Iris pigment epithelial cell (primary cell): ENCODE measurements around the gene PHOSPHO1.

Experiments
- DNase-seq: peaks from one replicate; pipeline ENCODE4 v3.0.0-alpha.2; 2011; ENCODE audit warnings: low read depth

Gene PHOSPHO1

DNA sequence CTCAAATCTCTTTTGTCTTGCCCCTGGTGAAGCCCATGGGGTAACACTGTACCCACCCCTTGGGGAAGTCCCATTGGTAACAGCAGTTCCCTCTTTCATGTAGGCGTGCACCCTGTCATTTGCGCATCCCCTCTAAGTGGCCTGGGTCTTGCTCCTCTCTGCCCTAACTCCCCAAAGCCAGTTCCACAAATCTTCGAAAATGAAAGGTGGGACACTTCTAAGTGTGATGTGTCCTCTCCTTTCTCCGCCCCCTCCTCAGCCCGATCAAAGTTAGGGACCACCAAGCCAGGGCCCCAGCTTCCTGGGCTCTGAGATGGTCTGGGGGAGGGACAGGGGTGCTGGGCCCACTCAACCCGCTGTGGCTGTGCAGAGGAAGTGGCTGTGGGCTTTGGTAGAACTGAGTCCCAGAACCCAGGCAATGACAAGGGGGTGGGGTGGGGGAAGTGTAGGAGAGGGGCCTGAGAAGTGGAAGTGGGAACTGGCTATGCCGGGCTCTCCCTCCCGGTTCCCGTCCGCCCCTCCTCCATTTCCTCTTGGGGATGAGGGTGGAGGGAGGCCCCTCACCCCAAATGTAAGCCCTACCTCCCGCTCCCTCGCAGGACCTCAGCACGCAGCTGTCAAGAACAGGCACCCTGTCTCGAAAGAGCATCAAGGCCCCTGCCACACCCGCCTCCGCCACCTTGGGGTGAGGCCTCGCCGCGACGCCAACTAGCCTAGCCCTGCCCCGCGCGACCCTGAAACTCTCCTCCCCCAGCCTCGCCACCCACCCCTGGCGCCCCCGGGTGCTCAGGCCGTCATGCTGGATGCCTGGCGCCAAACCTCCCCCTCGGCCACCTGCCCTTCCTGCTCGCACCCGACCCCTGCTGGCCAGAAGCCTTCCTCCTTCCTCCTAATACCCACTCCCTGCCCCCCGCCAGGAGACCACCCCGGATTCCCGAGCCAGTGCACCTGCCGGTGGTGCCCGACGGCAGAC is 11.4 kb downstream of the PHOSPHO1 start:
- DNase-seq = no peak

DNA sequence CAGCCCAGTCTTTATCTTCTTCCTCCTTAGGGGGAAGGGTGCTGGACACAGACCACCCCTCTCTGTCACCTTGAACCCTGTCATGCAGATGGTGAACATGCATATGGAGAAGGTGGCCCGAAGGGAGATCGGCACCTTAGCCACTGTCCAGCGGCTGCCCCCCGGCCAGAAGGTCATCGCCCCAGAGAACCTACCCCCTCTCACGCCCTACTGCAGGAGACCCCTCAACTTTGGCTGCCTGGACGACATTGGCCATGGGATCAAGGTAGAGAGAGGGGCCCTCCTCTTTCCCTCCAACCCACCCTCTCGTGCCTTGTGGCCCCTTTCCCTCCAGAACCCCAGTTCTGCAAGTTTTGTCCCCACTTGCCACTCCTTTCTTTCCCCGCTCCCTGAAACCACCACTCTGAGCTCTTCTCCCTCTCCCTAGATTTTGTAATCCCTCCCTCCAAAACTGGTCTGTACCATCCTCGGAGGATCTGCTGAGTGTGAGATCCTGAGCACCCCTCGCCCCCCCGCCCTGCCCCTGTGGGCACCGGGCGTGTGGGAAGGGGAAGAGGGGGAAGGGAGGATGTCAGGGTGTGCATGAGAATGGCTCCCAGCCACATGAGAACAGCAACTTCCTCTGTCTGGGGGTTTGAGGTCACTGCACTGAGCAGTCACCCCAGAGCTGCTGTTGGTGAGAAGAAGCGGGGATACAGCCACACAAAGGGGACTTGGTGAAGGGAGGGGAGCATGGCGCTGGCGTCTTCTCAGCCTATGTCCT is 12.8 kb downstream of the PHOSPHO1 start:
- DNase-seq = no peak

DNA sequence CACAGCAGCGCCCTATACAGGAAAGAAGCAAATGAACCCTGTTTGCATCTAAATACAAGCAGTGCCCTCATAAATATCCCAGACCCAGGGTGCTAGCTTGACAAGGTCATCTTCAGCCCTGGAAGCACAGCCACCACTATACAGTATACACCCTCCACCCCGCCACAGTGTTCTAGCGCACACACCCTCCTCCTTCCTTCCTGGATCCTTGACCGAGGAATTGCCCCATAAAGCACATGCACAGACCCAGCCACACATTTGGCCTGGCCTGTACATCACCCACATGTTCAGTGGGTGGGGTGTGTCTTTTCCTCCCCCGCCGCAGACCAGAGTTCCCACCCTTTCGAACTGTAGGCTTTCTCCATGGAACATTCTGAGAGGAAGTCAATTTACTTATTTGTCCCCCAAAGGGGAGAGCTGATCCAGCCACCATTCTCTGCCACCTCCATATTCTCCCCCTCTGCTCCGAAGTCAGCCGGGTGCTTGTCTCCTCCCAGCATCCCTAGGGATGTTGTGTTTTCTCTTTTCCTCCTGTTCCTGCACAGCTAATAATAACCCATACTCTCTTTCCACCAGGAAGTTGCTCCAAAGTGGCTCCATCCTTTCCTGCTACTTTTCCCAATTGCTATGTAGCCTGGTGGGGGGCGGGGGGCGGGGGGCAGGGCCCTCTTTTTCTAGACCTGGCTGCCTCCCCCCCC is 13.5 kb downstream of the PHOSPHO1 start:
- DNase-seq = no peak

DNA sequence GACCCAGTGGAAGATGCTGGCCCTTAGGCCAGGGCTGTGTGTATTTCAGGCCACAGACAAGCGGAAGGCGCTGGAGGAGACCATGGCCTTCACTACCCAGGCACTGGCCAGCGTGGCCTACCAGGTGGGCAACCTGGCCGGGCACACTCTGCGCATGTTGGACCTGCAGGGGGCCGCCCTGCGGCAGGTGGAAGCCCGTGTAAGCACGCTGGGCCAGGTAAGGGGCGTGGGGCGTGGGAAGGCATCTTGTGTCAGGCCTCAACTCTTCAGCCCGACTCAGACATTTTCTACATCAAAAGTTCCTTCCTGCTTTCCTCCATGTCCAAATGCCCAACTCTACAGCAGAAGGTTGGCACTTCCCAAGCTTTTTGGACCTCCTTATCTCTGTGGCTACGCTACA is 14.1 kb downstream of the PHOSPHO1 start:
- no peak for DNase-seq

DNA sequence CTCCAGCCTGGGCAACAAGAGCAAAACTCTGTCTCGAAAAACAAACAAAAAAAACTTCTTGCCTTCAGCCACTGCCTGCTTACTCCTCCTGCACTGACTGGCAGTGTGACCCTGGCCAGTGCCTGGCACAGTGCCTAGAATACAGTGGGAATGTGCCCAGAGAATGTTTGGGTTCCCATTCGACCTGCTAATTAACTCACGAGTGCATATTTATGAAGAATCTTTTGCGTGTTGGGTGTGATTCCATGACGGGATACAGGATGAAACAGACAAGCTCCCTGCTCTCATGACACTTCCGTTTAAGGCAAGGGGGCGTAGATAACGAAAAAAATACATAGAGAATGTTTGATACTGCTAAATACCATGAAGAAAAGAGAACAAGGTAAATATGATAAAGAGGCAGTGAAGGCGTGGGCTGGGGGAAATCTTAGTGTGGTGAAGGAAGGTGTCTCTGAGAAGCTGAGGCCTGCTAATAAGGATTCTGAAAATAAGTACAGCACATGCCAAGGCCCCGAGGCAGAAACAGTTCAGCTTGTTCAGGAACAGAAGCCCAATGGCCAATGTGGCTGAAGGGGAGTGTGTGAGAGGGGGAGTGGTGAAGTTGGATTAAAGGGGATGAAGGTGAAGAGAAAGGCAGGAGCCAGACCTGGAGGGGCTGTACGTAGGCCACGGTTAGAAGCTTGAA is 15.8 kb downstream of the PHOSPHO1 start:
- DNase-seq = no peak

DNA sequence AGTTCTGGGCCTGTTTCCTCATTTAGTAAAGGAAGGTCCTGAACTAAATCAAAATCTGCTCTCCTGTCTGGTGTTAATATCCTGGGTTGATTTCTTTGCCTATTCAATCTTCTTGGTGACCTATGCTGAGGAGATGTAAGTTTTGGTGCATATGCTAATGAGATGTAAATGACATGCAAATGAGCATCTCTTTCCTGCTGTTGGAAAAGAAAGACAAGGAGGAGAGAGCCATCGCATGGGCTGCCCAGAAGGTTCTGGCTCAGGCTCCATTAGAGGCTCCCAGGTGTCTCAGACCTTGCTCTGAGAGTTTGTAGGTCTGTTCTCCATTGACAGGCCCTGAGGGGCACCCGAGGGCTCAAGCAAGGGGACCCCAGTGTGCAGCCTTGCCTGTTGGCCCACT is 16.7 kb downstream of the PHOSPHO1 start:
- DNase-seq = no peak

DNA sequence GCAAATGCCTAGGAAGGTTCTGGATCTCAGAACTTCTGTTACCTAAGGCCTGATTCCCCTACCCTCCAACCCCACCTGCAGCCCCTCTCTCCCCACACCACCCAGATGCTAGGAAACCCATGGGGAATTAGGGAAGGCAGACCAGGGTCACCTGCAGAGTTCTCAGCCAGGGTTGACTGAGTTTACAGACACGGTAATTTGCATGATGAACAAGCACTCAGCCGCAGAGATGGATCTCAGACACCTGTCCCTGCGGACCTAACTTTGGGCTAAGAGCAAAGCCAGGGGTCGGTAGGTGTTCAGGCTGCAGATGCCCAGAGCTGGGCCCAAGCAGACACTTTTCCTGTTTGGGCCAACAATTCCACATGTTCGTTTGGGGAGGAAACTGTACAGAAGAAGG is 17.2 kb downstream of the PHOSPHO1 start:
- DNase-seq = no peak

DNA sequence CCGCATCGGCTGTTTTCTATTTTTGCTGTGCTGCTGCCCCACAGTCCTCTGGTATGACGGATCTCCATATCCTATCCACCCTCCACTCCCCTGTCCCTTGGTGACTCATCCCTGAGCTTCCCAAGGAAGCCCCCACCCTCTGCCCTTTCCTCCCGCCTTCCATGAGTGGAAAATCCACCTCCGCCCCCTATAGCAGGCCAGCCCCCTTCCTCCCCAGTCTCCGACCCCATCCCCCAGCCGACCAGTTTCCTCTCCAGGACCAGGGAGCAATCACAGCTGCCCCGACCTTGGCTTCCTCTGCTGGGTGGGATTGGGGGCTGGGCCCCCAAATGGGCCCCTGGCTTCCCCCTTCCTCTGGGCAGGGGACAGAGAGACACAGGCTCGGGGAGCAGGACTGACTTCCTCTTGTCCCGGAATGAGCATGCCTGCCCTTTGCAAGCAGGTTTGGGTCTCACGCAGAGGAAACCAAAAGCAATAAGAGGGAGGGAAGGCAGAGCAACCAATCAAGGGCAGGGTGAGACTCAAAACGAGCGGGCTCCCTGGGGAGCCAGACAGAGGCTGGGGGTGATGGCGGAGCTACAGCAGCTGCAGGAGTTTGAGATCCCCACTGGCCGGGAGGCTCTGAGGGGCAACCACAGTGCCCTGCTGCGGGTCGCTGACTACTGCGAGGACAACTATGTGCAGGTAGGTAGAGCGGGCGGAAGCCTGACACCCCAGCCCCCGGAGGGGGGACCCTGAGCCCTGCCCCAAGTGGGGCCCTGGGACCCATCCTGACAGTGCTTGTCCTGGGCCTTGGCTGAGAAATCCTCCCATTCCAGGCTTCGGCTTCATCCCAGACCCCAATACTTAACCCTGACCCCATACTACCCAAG is 20.2 kb downstream of the PHOSPHO1 start, which contains the start of the genes ABI3 and GNGT2:
Gene ABI3, plus strand, starts transcription at position 550 of the 872 bp plus-strand sequence. Its CDS starts 18 bp downstream, at position 568.
Gene GNGT2, minus strand, starts transcription at position 417 of the 872 bp plus-strand sequence. CDS start 3,152 bp downstream, outside the sequence.
- no peak for DNase-seq

DNA sequence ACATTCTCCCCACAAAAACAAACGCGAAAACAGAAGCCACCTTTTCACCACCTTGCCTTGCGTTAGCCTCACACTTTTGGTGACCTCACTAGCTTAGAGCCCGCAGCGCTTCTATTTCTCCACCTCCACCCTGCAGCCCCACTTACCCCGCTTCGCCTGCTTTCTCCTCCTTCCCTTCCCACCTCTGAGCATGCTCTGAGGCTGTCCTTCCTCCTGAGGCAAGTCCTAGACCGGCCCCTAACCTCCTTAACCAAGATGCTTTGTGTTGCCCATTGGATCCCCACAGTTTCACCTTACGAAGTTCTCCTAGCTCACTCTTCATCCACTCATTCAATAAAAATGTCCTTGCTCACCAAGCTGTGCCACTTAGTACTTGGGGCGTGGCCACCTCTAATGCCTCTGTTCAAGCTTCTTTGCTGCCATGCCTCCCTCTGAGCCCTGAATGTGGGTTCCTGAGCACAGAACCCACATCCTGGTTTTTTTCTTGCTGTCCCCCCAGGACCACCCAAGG is 21.5 kb downstream of the PHOSPHO1 start:
- no peak for DNase-seq

DNA sequence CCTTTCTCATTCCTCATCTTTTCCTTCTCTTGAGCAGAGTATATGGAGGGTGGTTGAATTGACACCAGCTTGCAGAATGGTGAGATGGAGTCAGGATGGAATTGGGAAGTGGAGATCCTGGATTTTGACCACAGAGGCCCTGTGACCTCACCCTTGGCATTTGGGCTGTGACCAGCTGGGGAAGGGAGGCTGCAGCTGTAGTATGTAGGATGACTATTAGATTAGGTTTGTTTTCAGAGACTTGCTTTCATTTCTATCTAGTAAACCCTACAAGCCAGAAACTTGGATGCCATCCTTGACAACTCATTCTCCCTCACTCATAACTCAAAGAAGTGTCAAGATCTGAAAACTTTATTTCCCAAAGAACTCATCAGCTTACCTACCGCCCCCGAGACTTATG is 26.1 kb downstream of the PHOSPHO1 start:
- DNase-seq = no peak

DNA sequence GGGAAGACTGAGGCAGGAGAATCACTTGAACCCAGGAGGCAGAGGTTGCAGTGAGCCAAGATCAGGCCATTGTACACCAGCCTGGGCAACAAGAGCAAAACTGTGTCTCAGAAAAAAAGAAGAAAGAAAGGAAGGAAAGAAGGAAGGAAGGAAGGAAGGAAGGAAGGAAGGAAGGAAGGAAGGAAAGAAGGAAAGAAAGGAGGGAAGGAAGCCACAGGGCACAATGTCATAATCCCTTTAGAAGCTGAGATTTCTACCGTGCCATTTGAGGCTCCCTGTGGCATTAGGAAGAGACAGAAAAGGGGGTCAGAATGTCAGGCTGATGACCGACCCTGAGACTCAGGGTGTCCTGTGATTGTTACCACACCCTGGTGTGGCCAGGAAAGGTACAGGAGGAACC is 26.8 kb downstream of the PHOSPHO1 start:
- DNase-seq = no peak

DNA sequence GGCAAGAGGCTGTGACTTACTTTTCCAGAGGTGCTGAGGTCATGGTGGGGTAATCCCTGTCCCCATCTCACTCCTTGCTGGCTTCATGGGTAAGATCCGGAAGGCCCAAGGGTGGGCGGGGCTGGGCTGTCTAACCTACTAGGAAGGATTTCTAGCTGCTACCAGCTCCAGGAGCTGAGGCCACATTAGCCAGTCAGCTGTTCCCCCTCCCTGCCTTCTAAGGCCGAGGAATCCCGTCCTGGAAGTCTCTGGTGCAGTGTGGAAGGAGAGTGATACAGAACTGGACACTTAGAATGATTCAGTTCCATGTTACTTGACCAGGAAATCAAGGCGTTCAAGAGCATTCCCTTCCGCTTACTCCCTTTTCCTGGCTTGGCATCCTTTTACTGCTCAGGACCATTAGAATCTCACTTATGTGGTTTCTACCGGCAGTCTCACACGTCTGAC is 29.1 kb downstream of the PHOSPHO1 start:
- peak; percentile 55 for DNase-seq

DNA sequence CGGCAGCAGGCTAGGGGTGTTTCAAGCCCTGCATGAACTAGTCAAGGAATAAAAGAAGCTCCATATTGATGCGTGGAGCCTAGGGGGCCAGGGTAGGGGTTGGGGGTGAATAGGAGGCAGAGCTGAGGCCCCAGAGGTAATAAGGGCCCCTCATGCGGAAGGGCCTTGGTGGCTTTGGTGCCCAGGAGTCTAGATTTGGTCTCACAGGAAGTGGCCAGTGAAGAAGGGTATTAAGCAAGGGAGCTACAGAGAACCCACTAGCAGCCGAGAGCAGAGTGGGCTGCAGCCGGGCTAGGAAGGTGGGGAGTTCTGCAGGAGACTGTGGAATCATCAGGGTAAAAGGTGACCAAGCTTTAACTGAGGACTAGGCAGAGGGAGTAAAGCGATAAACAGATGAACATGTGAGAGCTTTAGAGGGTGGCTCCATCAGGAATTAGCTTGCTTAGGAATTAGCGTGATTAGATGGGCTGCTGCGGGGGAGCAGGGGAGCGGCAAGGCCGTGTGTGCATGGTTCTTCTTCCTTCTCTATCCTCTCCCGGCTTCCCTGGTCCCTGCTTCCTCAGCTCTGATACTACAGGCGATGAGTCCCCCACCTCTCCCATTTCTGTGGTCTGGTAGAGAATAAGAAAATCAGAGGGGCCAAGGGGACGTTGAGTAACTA is 30.0 kb downstream of the PHOSPHO1 start:
- DNase-seq = no peak

DNA sequence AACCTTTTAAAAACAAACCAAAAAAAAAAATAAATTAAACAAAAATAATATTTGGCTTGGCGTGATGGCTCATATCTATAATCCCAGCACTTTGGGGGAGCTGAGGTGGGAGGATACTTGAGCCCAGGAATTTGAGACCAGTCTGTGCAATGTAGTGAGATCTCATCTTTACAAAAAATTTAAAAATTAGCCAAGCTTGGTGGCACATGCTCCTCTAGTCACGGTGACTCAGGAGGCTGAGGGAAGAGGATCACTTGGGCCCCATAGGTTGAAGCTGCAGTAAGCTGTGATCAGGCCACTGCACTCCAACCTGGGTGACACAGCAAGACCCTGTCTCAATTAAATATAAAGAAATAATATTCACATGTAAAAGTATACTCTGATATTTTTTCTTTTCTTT is 32.4 kb downstream of the PHOSPHO1 start:
- DNase-seq = no peak

DNA sequence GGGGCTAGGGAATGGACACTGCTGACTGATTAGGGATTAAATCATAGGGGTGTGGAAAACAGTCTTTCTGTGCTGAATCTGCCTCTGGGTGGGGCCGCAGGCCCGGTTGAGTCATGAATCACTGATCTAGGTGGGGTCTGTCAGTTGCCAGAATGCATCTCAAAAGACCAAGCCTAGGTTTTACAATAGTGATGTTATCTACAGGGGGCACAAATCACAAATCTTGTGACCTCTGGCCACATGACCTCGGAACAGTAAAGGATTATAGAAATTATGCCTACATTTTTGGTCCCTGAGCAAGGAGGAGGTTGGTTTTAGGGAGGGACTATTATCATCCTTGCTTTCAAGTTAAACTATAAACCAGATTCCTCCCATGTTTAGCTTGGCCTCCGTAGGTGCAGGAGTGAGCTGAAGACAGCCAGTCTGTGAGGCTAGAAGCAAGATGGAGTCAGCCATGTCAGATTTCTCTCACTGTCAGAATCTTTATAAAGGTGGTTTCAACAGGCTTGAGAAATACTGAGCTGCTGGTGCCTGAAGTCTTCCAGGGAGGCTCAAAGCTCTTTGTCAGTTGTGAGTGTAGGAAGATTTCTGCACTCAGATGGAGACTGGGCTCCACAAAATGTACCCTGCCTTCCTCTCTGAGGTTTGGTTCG is 33.1 kb downstream of the PHOSPHO1 start:
- DNase-seq = no peak

DNA sequence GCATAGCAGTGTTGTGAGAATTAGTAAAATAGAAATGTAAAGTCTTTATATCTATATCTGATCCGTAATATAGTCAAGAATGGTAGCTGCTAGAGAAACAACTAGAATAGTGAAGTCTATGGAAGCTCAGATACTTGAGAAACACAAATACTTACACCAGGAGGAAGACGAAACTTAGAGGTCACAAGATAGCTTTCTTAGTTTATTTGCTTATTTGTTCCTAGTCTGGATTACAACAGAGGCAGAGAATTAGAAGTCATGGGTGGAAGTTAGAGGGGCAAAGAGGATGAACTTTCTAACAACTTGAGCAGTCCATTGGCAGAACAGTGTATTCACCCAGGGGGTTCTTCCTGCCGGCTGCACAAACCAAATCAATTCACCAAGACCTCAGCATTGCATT is 34.1 kb downstream of the PHOSPHO1 start:
- DNase-seq = no peak

DNA sequence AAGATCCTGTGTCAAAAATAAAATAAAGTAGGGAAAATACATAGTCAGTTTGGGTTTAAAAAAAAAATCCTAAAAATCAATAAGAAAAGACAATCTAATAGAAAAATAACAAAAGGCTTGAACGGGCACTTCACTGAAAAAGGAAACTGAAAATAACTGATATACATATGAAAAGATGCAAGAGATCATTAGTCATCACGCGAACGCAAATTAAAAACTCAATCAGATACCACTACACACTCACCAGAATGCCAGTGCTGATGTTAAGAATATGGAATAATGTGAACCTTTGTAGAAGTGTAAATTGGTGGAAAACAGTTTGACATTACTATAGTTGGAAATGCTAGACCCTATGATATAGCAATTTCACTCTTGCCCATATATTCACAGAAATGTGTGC is 34.8 kb downstream of the PHOSPHO1 start:
- DNase-seq = no peak

DNA sequence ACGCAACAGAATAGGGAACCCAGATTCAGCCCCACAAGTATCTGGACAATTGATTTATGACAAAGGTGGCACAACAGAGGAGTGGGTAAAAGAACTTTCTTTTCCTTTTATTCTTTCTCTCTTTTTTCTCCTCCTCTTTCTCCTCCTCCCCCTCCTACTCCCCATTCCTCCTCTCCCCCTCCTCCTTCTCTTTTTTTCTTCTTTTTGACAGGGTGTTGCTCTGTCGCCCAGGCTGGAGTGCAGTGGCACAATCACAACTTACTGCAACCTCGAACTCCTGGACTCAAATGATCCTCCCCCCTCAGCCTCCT is 36.3 kb downstream of the PHOSPHO1 start:
- DNase-seq = no peak

DNA sequence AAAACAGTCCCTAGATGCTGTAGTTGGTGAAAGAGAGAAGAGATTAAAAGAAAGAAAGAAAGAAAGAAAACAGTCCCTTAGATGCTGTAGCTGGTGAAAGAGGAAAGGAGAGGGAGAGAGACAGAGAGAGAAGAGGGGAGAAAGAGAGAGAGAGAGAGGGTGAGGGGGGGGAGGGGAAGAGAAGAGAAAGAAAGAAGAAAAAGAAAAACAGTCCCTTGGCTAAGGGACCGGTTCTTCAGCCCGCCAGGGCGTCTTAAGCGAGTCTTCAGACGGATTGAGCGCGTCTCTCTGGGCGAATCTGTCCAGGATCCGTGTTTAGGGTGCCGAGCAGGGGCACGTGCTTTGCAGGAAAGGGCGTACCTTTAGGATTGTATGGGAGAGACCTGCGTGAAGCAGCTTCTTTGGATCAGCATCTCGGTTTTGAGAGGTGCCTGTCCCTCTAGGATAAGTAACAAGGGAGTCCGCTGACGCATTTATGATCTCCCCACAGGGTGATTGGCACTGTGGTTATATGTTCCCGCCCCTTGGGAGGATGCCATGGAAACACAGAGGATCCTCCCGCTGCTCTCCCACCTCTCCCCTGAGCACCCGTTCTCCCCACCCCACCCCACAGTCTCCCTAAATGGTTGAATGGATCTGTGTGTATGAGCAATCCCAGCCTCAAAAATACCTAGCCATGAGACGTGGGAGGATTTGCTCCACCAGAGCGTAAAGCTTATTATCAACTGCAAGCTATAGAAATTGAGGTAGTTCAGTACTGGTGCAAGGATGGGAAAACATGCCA is 36.9 kb downstream of the PHOSPHO1 start:
- peak; percentile 78 for DNase-seq
